Panc1 (cell line): ENCODE data around the gene KCTD4. TPM values are rescaled to one million over a fixed set of nuclear protein-coding genes. Genes with fewer than 3 reads are reported as not detected.
A peak's percentile ranks its signal among the peaks of the same experiment; 100 is the strongest.

ENCODE experiments used
- ATAC-seq: fragments of 200-7000 bp; cut with Tn5 transposase; 2 replicates; pipeline ENCODE4 v1.9.1; 2020; ENCODE audit warnings: mild to moderate bottlenecking, moderate library complexity
- BruUV-seq: library from RNA; stranded (reverse); fragments of 400-500 nt; replicated peaks from 2 replicates; lab custom pipeline; 2021; lab: Mats Ljungman, UMichigan
- CTCF ChIA-PET: fragments of 300-600 bp; sonication (Branson Sonifier 250); formaldehyde crosslinking; loops from one replicate; lab custom pipeline; 2022; ENCODE audit warnings: antibody characterized with exemption; lab: Charles Lee
- POLR2A ChIA-PET: fragments of 300-600 bp; sonication (Branson Sonifier 250); formaldehyde crosslinking; loops from one replicate; lab custom pipeline; 2022; ENCODE audit warnings: antibody characterized with exemption; lab: Charles Lee
- DNase-seq: peaks from one replicate; pipeline ENCODE4 v3.0.0-alpha.2; 2010; ENCODE audit warnings: low read depth, low spot score
- H3K27ac ChIP-seq: 2 replicates; pipeline ENCODE4 v1.5.1; 2011; ENCODE audit warnings: mild to moderate bottlenecking, low read length, inconsistent platforms
- H3K27me3 ChIP-seq: fragments of 200-500 bp; sonication (Bioruptor generic); 2 replicates; pipeline ENCODE4 v1.6.0; 2014; ENCODE audit warnings: low read length, inconsistent platforms; ENCODE audit not compliant: control insufficient read depth, insufficient read depth
- H3K36me3 ChIP-seq: fragments of 200-500 bp; sonication (Bioruptor generic); 2 replicates; pipeline ENCODE4 v1.5.1; 2014; ENCODE audit warnings: inconsistent platforms, mild to moderate bottlenecking, low read length, moderate library complexity; ENCODE audit not compliant: control insufficient read depth, insufficient read depth
- H3K4me1 ChIP-seq: 2 replicates; pipeline ENCODE4 v1.5.1; 2011; ENCODE audit warnings: inconsistent platforms, mild to moderate bottlenecking, low read length, moderate library complexity; ENCODE audit not compliant: control insufficient read depth, insufficient read depth
- H3K4me3 ChIP-seq, 2 experiments: 2 replicates each; pipeline ENCODE4 v1.5.1; 2011 to 2012; ENCODE audit warnings: low read depth in 2 of 2, low read length in 2 of 2, mild to moderate bottlenecking in 2 of 2, inconsistent platforms in 1 of 2, moderate library complexity in 1 of 2
- H3K9me3 ChIP-seq: fragments of 200-500 bp; sonication (Bioruptor generic); 2 replicates; pipeline ENCODE4 v1.5.1; 2014; ENCODE audit warnings: low read depth, mild to moderate bottlenecking, inconsistent platforms, low read length, moderate library complexity; ENCODE audit not compliant: control insufficient read depth, insufficient read depth
- POLR2AphosphoS5 ChIP-seq: IDR thresholded peaks from 2 replicates; pipeline ENCODE4 v1.6.1; 2012; ENCODE audit warnings: mild to moderate bottlenecking, low read depth, low read length, moderate library complexity
- SIN3A ChIP-seq: IDR thresholded peaks from 2 replicates; pipeline ENCODE4 v1.6.1; 2012; ENCODE audit warnings: low read depth, mild to moderate bottlenecking, low read length, moderate library complexity, borderline replicate concordance; ENCODE audit not compliant: insufficient read depth
- TCF7L2 ChIP-seq: IDR thresholded peaks from 2 replicates; pipeline ENCODE4 v1.6.1; 2011; ENCODE audit warnings: mild to moderate bottlenecking, low read depth, low read length, inconsistent platforms
- in situ Hi-C: cut with HindIII; loops from 2 replicates; pipeline ENCODE4 v1.10.0; 2016; ENCODE audit warnings: low sequenced_read_pairs, low pct_unique_long_range_greater_than_20kb
- intact Hi-C: fragments of 100-400 bp; cut with micrococcal nuclease; formaldehyde crosslinking; loops from one replicate; pipeline ENCODE4 v1.10.0; 2022; ENCODE audit not compliant: unreplicated experiment
- total RNA-seq: library from RNA; stranded (reverse); gene quantifications from one replicate; pipeline ENCODE4 v1.2.1, GENCODE V29; 2021; ENCODE audit not compliant: unreplicated experiment
- TF ChIP-seq, protein P1 (sequence below), 2 experiments: IDR thresholded peaks; 2 replicates each; pipeline ENCODE4 v1.6.1; 2011 to 2012; ENCODE audit warnings: low read depth in 2 of 2, control low read depth in 1 of 2, low read length in 1 of 2, mild to moderate bottlenecking in 1 of 2, moderate library complexity in 1 of 2; ENCODE audit not compliant: insufficient read depth in 1 of 2
- TF ChIP-seq, protein P2 (sequence below): fragments of 450-650 bp; IDR thresholded peaks from 2 replicates; pipeline ENCODE4 v1.5.1; 2017; ENCODE audit warnings: mild to moderate bottlenecking

KCTD4 gene
- total RNA-seq, 1 experiment from 2014 or later: not detected

- Histone ChIP-seq H3K27ac (peak overlapping the region; percentile 39; the same call in 1 of the 2 replicates), H3K4me3 (no peak overlapping the region)
- intact Hi-C loops: no loop called here
Observed at GRCh38 chr13:45219123-45219891, 18.5 kb upstream of the KCTD4 start.

GRCh38 chr13:45218689-45219088, 17.8 kb upstream of the KCTD4 start:
- no TSS peak for BruUV-seq
- in situ Hi-C loops (no loop called here), intact Hi-C loops (no loop called here)
- no peaks in the 10 kb centered on the region; the same call in 1 of the 2 replicates for H3K36me3 ChIP-seq
- CTCF ChIA-PET: no interaction called here
- peaks cover 21% of the 10 kb centered on the region; the same call in 1 of the 2 replicates for H3K4me1 ChIP-seq
- POLR2A ChIA-PET: interaction anchor here (0.5 to 0.6 kb wide), 2 partner anchors 61 to 97 kb away, joined by 7 to 14 read pairs; no protein-coding TSS in a partner anchor
- DNase-seq (no peak), ATAC-seq (no peak)
- H3K4me3 ChIP-seq: no peak overlapping the region
- TF ChIP-seq, protein P1, sequence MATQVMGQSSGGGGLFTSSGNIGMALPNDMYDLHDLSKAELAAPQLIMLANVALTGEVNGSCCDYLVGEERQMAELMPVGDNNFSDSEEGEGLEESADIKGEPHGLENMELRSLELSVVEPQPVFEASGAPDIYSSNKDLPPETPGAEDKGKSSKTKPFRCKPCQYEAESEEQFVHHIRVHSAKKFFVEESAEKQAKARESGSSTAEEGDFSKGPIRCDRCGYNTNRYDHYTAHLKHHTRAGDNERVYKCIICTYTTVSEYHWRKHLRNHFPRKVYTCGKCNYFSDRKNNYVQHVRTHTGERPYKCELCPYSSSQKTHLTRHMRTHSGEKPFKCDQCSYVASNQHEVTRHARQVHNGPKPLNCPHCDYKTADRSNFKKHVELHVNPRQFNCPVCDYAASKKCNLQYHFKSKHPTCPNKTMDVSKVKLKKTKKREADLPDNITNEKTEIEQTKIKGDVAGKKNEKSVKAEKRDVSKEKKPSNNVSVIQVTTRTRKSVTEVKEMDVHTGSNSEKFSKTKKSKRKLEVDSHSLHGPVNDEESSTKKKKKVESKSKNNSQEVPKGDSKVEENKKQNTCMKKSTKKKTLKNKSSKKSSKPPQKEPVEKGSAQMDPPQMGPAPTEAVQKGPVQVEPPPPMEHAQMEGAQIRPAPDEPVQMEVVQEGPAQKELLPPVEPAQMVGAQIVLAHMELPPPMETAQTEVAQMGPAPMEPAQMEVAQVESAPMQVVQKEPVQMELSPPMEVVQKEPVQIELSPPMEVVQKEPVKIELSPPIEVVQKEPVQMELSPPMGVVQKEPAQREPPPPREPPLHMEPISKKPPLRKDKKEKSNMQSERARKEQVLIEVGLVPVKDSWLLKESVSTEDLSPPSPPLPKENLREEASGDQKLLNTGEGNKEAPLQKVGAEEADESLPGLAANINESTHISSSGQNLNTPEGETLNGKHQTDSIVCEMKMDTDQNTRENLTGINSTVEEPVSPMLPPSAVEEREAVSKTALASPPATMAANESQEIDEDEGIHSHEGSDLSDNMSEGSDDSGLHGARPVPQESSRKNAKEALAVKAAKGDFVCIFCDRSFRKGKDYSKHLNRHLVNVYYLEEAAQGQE (IDR thresholded peaks at IDR 0.05; ENCODE audit: insufficient read depth in 1 of 2, low read depth in 2 of 2, low read length in 1 of 2): no peak
- TF ChIP-seq POLR2AphosphoS5 (no peak), TCF7L2 (no peak), SIN3A (no peak)
- TF ChIP-seq, protein P2, sequence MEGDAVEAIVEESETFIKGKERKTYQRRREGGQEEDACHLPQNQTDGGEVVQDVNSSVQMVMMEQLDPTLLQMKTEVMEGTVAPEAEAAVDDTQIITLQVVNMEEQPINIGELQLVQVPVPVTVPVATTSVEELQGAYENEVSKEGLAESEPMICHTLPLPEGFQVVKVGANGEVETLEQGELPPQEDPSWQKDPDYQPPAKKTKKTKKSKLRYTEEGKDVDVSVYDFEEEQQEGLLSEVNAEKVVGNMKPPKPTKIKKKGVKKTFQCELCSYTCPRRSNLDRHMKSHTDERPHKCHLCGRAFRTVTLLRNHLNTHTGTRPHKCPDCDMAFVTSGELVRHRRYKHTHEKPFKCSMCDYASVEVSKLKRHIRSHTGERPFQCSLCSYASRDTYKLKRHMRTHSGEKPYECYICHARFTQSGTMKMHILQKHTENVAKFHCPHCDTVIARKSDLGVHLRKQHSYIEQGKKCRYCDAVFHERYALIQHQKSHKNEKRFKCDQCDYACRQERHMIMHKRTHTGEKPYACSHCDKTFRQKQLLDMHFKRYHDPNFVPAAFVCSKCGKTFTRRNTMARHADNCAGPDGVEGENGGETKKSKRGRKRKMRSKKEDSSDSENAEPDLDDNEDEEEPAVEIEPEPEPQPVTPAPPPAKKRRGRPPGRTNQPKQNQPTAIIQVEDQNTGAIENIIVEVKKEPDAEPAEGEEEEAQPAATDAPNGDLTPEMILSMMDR: no peak
- no peaks in the 10 kb centered on the region for H3K9me3 ChIP-seq
- H3K27ac ChIP-seq: no peak overlapping the region
- H3K27me3 ChIP-seq: no peaks in the 10 kb centered on the region

More at GRCh38 chr13:45219123-45219891, 18.5 kb upstream of the KCTD4 start:
- Histone ChIP-seq H3K27me3 (no peaks in the 10 kb centered on the region), H3K9me3 (no peaks in the 10 kb centered on the region), H3K4me1 (peaks cover 21% of the 10 kb centered on the region; the same call in 1 of the 2 replicates), H3K36me3 (no peaks in the 10 kb centered on the region; the same call in 1 of the 2 replicates)
- TF ChIP-seq POLR2AphosphoS5 (no peak), TCF7L2 (no peak), SIN3A (no peak)
- TF ChIP-seq, protein P2: no peak
- TF ChIP-seq, protein P1 (IDR thresholded peaks at IDR 0.05; ENCODE audit: insufficient read depth in 1 of 2, low read depth in 2 of 2, low read length in 1 of 2): no peak
- in situ Hi-C loops: no loop called here
- POLR2A ChIA-PET: interaction anchor here (0.6 to 0.7 kb wide), 2 partner anchors 96 to 100 kb away, joined by 3 to 14 read pairs; no protein-coding TSS in a partner anchor
- no TSS peak for BruUV-seq
- ATAC-seq: no peak
- CTCF ChIA-PET: no interaction called here
- DNase-seq: no peak
